OCI-LY3 (cell line): Measurements from ENCODE around the gene SPIRE1.

ENCODE experiments used
- CTCF ChIP-seq: fragments of 200-600, 300-600 bp; sonication (generic); IDR thresholded peaks from 2 replicates; pipeline ENCODE4 v1.5.1; 2014; ENCODE audit warnings: antibody characterized with exemption, low read length, low read depth
- EZH2phosphoT487 ChIP-seq: fragments of 200-600 bp; shearing (Covaris generic); IDR thresholded peaks from 2 replicates; pipeline ENCODE4 v1.6.1; 2018; ENCODE audit warnings: antibody characterized with exemption, mixed run types, low read depth

GRCh38 chr18:12397254-12397653, 260.7 kb downstream of the SPIRE1 start:
- TF ChIP-seq CTCF (no peak), EZH2phosphoT487 (no peak)
